HG02852 (cell line): ENCODE measurements around the gene CKAP4.

ENCODE experiments used
- ATAC-seq: cut with Tn5 transposase; IDR thresholded peaks from one replicate; pipeline ENCODE4 v1.9.1; 2021; ENCODE audit warnings: mild to moderate bottlenecking, moderate library complexity; ENCODE audit not compliant: unreplicated experiment

CKAP4 gene

DNA sequence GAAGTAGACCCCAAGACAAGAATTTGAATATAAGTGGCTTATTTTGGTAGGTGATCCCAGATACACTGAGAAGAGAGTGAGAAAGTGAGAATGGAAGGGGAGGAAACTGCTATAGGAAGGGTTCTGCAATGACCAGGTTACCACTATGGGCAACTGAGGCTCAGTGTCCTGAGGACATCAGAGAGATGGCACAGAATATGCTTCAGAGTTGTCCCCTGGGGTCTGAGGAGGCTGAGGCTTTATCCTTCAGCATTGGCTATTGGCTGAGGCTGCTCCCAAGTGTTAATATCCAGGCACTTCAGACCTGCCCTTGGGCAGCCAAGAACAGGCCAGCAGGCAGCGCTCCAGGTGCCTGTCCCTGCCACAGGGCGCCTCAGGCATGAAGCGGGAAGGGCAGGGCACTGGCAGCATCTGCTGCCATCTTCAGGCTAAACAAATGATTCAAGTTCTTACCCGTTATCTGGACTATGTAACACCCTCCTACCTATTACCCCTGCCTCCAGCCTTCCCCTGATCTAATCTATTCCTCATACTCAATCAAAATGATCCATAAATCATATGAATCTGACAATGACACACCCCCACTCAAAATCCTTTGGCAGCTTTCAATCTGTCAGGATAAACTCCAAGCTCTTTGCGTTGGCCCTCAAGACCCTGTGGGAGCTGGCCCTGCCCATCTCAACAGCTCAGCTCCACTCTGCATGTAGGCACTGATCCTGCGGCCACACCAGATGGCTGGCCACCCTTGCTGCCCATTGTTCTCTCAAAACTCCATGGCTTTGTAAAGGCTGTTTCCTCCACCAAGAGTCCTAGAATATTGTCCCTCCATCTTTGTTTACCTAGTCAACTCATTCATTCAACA, 42.4 kb downstream of the CKAP4 start:
- ATAC-seq = no peak

DNA sequence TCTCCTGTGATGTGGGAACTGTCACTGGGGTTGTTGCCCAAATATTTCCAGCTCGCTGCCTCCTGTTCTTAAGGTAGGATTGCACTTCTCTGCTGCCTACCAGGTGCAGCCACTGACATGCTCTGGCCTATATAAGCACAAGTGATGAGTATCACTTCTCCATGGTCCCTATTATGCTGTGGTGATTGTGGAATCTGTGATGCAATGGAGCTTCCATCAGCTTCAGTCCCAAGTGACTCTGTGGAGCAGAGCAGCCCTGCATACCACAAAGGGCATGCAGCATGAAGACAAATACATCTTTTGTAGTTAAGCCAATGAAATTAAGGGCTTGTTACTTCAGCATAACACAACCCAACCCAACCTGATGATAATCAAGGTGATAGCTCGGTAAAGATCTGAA, 43.5 kb downstream of the CKAP4 start:
- no peak for ATAC-seq

DNA sequence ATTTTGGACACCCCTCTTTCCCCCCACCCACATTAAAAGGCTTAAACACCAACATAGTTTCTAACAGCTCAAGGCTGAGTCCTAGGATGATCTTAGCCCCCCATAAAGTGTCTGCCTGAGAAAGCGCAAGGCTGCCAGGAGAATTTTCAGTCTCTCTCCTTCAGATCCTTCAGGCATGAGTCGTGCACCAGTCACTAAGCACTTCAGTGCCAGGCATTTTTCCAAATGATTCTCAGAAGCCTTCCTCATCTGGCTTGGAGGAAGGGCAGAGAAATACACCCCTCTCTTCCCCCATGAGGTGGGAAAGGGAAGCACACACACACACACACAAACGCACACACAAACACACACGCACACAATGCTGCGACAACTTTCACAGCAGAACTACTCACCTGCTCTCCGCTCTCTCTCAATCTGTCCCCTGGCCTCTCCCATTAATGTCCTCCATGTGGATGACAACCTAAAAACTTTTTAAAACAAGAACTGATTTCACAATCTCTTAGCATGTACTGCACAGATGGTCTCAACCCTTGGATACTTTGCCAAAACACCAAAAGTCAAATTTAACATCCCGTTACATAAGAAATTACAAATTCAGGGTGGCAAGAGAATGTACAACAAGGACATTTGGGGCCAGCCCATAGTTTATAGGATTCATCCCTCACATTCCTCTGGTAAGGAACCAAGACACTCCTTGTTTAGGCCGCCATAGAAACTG, 49.8 kb downstream of the CKAP4 start:
- ATAC-seq = no peak

DNA sequence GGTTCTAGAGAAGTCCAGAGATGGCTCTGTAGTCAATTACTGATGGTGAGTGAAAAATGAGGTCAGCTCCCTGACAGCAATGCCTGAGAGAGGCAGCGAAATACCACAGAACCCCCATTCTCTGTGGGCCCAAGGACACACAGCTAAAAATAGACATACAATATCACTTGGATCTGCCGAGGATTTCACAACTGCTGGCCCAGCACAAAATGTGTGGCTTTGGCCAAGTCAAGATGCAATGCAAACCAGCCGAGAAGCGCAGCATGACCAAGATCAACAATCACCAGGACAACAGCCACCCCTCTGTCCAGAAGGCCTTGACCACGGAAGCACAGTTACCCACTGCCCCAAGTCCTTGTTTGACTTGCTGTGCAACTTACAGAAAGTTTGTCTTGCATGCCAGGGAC, 52.2 kb downstream of the CKAP4 start:
- ATAC-seq = no peak

GRCh38 chr12:106194351-106194750, 53.5 kb downstream of the CKAP4 start:
- no peak for ATAC-seq

GRCh38 chr12:106193394-106194215, 54.2 kb downstream of the CKAP4 start:
- ATAC-seq = no peak

DNA sequence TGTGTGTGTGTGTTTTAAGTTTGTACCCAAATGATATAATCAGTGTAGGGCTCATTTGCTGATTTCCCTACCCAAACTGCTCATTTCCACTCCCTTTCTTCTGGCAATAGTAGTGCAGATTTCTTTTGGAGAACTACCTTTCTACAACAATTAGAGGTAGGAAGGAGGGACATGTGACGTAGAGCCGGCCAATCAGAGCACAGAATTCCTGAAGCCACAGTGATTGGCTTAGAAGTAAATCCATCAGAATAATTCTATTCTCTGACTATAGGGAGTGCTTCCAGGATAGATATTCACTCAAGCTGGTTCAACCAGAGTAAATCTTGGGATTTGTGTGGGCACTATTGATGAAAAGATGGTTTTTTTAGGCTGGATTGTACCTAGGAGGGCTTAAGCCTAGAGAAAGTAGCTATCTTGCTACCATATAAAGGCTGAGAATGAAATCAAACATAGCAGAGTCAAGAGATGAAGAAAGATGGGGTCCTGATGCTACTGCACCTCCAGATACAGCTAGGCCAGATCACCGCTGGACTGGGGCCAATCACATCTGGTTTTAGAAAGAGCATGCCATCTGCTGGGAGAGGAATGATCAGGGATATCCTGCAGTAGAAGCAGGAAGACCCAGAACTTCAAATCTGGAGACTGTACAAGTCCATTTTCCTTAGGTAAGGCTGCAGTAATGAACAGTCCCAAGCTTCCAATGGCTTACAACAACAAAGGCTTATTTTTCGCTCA, 55.0 kb downstream of the CKAP4 start:
- no peak for ATAC-seq

DNA sequence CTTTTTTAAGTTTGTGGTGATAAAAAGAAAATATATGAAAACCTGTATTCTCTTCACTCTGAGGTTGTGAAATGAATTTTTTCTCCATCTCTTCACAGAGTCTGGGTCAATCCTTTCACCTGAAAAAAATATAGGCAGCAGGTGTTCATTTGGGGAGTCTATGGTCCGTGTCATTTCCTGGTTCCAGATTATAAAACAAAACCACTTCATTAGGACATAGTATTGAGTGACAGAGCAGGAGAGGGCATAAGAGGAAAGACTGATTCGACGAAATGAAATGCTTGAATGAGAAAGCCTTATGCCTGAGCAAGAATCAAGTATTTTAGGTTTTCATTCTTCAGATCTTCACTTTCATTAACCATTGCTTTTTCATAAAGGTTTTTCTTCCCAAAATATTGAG, 57.2 kb downstream of the CKAP4 start:
- ATAC-seq = no peak

DNA sequence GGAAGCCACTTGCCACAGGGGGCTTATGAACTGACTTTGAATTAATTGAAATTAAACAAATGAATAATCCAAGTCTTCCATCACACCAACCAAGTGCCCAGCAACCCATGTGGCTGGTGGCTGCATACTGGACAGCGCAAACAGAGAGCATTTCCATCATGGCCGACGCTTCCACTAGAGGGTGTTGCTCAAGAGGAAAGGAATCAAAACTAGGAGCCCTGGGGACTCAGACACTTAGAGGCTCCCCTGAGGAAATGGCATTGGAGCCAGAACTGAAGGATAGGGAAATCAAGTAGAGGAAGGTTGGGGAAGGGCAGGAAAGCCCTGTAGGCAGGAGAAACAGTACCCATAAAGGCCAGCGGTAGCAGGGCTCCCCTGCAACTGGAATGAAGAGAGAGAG, 58.5 kb downstream of the CKAP4 start:
- no peak for ATAC-seq

DNA sequence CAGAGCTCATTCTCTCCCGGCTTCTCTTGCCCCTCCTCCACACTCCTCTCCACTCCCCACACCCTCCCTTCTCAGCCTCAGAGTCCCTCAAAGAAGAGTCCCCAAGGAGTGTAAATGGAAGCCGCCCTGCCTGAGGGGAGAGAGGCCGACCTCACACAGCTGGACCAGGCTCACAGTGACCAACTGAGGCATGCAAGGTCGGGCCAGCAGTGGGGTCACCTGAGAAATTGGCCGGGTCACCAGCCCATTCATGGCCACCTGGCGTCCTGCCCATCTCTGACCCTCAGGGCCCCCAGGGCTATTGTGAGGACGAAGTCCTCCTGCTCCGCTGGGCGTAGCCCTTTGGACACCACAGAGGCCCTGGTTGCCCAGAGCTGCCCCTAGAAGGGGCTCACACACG, 59.6 kb downstream of the CKAP4 start:
- no peak for ATAC-seq
